A673 (cell line): ENCODE data around the gene DAB2IP.

ENCODE experiments used
- EZH2 ChIP-seq: fragments of 200-600 bp; sonication (generic); IDR thresholded peaks from 2 replicates; pipeline ENCODE4 v1.6.1; 2017; ENCODE audit warnings: borderline replicate concordance, low read depth, mild to moderate bottlenecking, mixed read lengths, antibody characterized with exemption, low read length; ENCODE audit not compliant: poor library complexity, severe bottlenecking
- TF ChIP-seq, protein P1 (sequence below): fragments of 300-800, 200-600 bp; sonication (generic); conservative IDR thresholded peaks from 2 replicates; pipeline ENCODE4 v1.5.1; 2017; ENCODE audit warnings: low read depth, mild to moderate bottlenecking, antibody characterized with exemption, low read length, moderate library complexity, mixed read lengths

DNA sequence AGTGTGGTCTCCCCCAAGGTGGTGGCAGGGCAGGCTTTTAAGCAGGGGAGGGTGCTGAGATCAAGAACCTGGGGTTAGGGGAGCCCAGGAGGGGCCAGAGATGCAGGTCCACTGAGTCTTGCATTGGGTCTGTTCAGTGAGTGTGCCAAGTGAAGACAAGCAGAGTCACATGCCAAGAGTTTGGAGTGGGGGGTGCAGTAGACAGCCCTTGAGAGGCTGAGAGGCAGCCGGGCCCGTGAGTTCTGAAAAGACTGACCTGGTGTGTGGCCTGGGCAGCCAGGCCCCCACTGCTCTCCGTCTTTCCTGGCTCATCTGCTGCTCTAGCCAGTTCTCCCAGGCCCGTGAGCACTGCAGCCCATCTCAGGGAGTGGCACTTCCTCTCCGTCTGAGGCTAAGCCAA lies 120.0 kb downstream of the DAB2IP start:
- no peak for TF ChIP-seq EZH2
- TF ChIP-seq, protein P1, sequence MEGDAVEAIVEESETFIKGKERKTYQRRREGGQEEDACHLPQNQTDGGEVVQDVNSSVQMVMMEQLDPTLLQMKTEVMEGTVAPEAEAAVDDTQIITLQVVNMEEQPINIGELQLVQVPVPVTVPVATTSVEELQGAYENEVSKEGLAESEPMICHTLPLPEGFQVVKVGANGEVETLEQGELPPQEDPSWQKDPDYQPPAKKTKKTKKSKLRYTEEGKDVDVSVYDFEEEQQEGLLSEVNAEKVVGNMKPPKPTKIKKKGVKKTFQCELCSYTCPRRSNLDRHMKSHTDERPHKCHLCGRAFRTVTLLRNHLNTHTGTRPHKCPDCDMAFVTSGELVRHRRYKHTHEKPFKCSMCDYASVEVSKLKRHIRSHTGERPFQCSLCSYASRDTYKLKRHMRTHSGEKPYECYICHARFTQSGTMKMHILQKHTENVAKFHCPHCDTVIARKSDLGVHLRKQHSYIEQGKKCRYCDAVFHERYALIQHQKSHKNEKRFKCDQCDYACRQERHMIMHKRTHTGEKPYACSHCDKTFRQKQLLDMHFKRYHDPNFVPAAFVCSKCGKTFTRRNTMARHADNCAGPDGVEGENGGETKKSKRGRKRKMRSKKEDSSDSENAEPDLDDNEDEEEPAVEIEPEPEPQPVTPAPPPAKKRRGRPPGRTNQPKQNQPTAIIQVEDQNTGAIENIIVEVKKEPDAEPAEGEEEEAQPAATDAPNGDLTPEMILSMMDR = no peak
